HEK293 (cell line): Measurements from ENCODE around the gene SARS2.

Source experiments
- HOXA7 ChIP-seq: sonication (generic); formaldehyde crosslinking; IDR thresholded peaks from 2 replicates; pipeline ENCODE4 v1.8.1; 2022; ENCODE audit warnings: missing genetic modification reagents, borderline replicate concordance
- IKZF3 ChIP-seq: fragments of 450-650 bp; IDR thresholded peaks from 2 replicates; pipeline ENCODE4 v1.5.0; 2018; ENCODE audit warnings: missing biosample characterization, mild to moderate bottlenecking, missing genetic modification characterization, moderate library complexity
- KLF8 ChIP-seq: fragments of 450-650 bp; formaldehyde crosslinking; IDR thresholded peaks from 2 replicates; pipeline ENCODE4 v1.5.1; 2016; ENCODE audit warnings: missing biosample characterization, missing genetic modification characterization
- OSR2 ChIP-seq: fragments of 450-650 bp; formaldehyde crosslinking; IDR thresholded peaks from 2 replicates; pipeline ENCODE4 v1.5.1; 2016; ENCODE audit warnings: missing biosample characterization, missing genetic modification characterization
- RBAK ChIP-seq: fragments of 450-650 bp; formaldehyde crosslinking; IDR thresholded peaks from 2 replicates; pipeline ENCODE4 v1.5.1; 2016; ENCODE audit warnings: missing biosample characterization, missing genetic modification characterization
- SALL2 ChIP-seq: fragments of 450-650 bp; formaldehyde crosslinking; IDR thresholded peaks from 2 replicates; pipeline ENCODE4 v1.5.0; 2017; ENCODE audit warnings: missing biosample characterization, mild to moderate bottlenecking, missing genetic modification characterization, borderline replicate concordance
- SCRT1 ChIP-seq: fragments of 450-650 bp; formaldehyde crosslinking; IDR thresholded peaks from 2 replicates; pipeline ENCODE4 v1.5.1; 2016; ENCODE audit warnings: missing biosample characterization, missing genetic modification characterization, borderline replicate concordance
- TCF7L2 ChIP-seq: IDR thresholded peaks from 2 replicates; pipeline ENCODE4 v1.6.1; 2011; ENCODE audit warnings: low read depth, mild to moderate bottlenecking, inconsistent platforms, low read length, moderate library complexity, borderline replicate concordance
- ZBTB21 ChIP-seq: fragments of 450-650 bp; formaldehyde crosslinking; IDR thresholded peaks from 2 replicates; pipeline ENCODE4 v1.5.1; 2017; ENCODE audit warnings: missing biosample characterization, missing genetic modification characterization
- ZEB2 ChIP-seq: fragments of 450-650 bp; formaldehyde crosslinking; IDR thresholded peaks from 2 replicates; pipeline ENCODE4 v1.5.1; 2016; ENCODE audit warnings: missing biosample characterization, missing genetic modification characterization
- ZFHX2 ChIP-seq: fragments of 450-650 bp; formaldehyde crosslinking; conservative IDR thresholded peaks from 2 replicates; pipeline ENCODE4 v1.5.1; 2016; ENCODE audit warnings: missing biosample characterization, missing genetic modification characterization
- ZFP41 ChIP-seq: fragments of 450-650 bp; formaldehyde crosslinking; IDR thresholded peaks from 2 replicates; pipeline ENCODE4 v1.5.1; 2016; ENCODE audit warnings: missing biosample characterization, missing genetic modification characterization, borderline replicate concordance
- ZNF112 ChIP-seq: fragments of 450-650 bp; formaldehyde crosslinking; IDR thresholded peaks from 2 replicates; pipeline ENCODE4 v1.5.0; 2017; ENCODE audit warnings: missing biosample characterization, missing genetic modification characterization
- ZNF132 ChIP-seq: fragments of 450-650 bp; formaldehyde crosslinking; IDR thresholded peaks from 2 replicates; pipeline ENCODE4 v1.5.1; 2017; ENCODE audit warnings: missing biosample characterization, missing genetic modification characterization, borderline replicate concordance
- ZNF146 ChIP-seq: fragments of 450-650 bp; formaldehyde crosslinking; IDR thresholded peaks from 2 replicates; pipeline ENCODE4 v1.5.1; 2016; ENCODE audit warnings: missing biosample characterization, missing genetic modification characterization
- ZNF16 ChIP-seq: fragments of 450-650 bp; formaldehyde crosslinking; IDR thresholded peaks from 2 replicates; pipeline ENCODE4 v1.5.1; 2016; ENCODE audit warnings: low read depth, missing biosample characterization, missing genetic modification characterization
- ZNF184 ChIP-seq: fragments of 450-650 bp; IDR thresholded peaks from 2 replicates; pipeline ENCODE4 v1.5.1; 2018; ENCODE audit warnings: missing biosample characterization, mild to moderate bottlenecking, missing genetic modification characterization
- ZNF19 ChIP-seq: fragments of 450-650 bp; formaldehyde crosslinking; IDR thresholded peaks from 2 replicates; pipeline ENCODE4; 2016; ENCODE audit warnings: missing biosample characterization, missing genetic modification characterization, low read depth
- ZNF335 ChIP-seq: fragments of 450-650 bp; formaldehyde crosslinking; conservative IDR thresholded peaks from 2 replicates; pipeline ENCODE4 v1.5.1; 2016; ENCODE audit warnings: missing biosample characterization, missing genetic modification characterization
- ZNF354C ChIP-seq: fragments of 450-650 bp; formaldehyde crosslinking; IDR thresholded peaks from 2 replicates; pipeline ENCODE4 v1.5.1; 2016; ENCODE audit warnings: missing biosample characterization, missing genetic modification characterization, low read depth, borderline replicate concordance
- ZNF37A ChIP-seq: fragments of 450-650 bp; IDR thresholded peaks from 2 replicates; pipeline ENCODE4 v1.5.1; 2018; ENCODE audit warnings: missing biosample characterization, missing genetic modification characterization
- ZNF391 ChIP-seq: fragments of 450-650 bp; formaldehyde crosslinking; IDR thresholded peaks from 2 replicates; pipeline ENCODE4 v1.5.1; 2016; ENCODE audit warnings: low read depth, missing biosample characterization, missing genetic modification characterization, borderline replicate concordance
- ZNF423 ChIP-seq: fragments of 450-650 bp; formaldehyde crosslinking; IDR thresholded peaks from 2 replicates; pipeline ENCODE4 v1.5.1; 2016; ENCODE audit warnings: missing biosample characterization, missing genetic modification characterization
- ZNF521 ChIP-seq: fragments of 450-650 bp; formaldehyde crosslinking; IDR thresholded peaks from 2 replicates; pipeline ENCODE4 v1.5.1; 2017; ENCODE audit warnings: missing biosample characterization, mild to moderate bottlenecking, missing genetic modification characterization
- ZNF555 ChIP-seq: fragments of 450-650 bp; formaldehyde crosslinking; conservative IDR thresholded peaks from 2 replicates; pipeline ENCODE4 v1.5.1; 2017; ENCODE audit warnings: missing biosample characterization, mild to moderate bottlenecking, missing genetic modification characterization, inconsistent platforms
- ZNF560 ChIP-seq: fragments of 450-650 bp; formaldehyde crosslinking; IDR thresholded peaks from 2 replicates; pipeline ENCODE4 v1.5.1; 2017; ENCODE audit warnings: missing biosample characterization, missing genetic modification characterization, borderline replicate concordance
- ZNF658 ChIP-seq: fragments of 450-650 bp; formaldehyde crosslinking; IDR thresholded peaks from 2 replicates; pipeline ENCODE4; 2016; ENCODE audit warnings: missing biosample characterization, missing genetic modification characterization
- ZNF768 ChIP-seq: fragments of 450-650 bp; formaldehyde crosslinking; IDR thresholded peaks from 2 replicates; pipeline ENCODE4 v1.5.1; 2018; ENCODE audit warnings: missing biosample characterization, mild to moderate bottlenecking, missing genetic modification characterization
- ZNF777 ChIP-seq: fragments of 450-650 bp; formaldehyde crosslinking; IDR thresholded peaks from 2 replicates; pipeline ENCODE4 v1.5.1; 2017; ENCODE audit warnings: missing biosample characterization, missing genetic modification characterization, borderline replicate concordance
- TF ChIP-seq, protein P1 (sequence below): fragments of 450-650 bp; formaldehyde crosslinking; IDR thresholded peaks from 2 replicates; pipeline ENCODE4 v1.5.1; 2016; ENCODE audit warnings: missing biosample characterization, missing genetic modification characterization
- TF ChIP-seq, protein P2 (sequence below): sonication (generic); formaldehyde crosslinking; IDR thresholded peaks from 2 replicates; pipeline ENCODE4 v1.8.1; 2022; ENCODE audit warnings: mild to moderate bottlenecking, moderate library complexity, missing genetic modification reagents
- TF ChIP-seq, protein P3 (sequence below): fragments of 450-650 bp; formaldehyde crosslinking; IDR thresholded peaks from 2 replicates; pipeline ENCODE4 v1.5.1; 2017; ENCODE audit warnings: missing biosample characterization, missing genetic modification characterization
- TF ChIP-seq, protein P4 (sequence below): fragments of 450-650 bp; formaldehyde crosslinking; IDR thresholded peaks from 2 replicates; pipeline ENCODE4 v1.5.1; 2016; ENCODE audit warnings: missing biosample characterization, missing genetic modification characterization
- TF ChIP-seq, protein P5 (sequence below): fragments of 450-650 bp; IDR thresholded peaks from 2 replicates; pipeline ENCODE4 v1.5.1; 2018; ENCODE audit warnings: missing biosample characterization, missing genetic modification characterization

SARS2 gene

DNA sequence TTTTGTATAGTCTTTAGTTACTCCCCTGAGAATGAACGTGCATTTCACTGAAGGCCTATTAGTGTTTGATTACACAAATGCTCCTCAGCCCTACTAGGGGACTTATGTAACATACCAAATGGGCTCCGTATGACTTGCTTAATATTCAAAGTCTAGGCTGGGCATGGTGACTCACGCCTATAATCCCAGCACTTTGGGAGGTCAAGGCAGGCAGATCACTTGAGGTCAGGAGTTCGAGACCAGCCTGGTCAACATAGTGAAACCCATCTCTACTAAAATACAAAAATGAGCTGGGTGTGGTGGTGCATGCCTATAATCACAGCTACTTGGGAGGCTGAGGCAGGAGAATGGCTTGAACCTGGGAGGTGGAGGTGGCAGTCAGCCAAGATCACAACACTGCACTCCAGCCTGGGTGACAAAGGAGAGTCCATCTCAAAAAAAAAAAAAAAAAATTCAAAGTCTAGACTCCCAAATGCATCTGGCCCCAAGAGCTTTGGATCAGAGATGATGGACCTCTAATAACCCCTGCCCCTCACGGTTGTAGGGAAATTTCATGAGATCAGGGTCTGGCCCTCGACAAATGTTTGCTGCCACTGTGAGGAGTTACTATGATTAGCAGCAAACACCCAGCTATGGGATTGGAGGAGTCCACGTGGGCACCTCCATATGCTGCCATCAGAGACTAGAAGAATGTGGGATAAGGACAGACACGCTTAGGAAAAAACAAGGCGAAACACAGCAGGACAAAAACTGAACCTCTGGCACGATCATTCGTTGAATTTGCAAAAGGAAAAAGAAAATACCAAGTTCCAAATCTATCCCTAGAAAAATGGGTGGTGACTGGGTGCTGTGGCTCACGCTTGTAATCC is 40.3 kb upstream of the SARS2 start (continued):
- TF ChIP-seq KLF8 (tag by site-specific recombination), result no peak; the same call in 1 of the 2 replicates
- TF ChIP-seq SALL2, result no peak
- TF ChIP-seq, protein P1, sequence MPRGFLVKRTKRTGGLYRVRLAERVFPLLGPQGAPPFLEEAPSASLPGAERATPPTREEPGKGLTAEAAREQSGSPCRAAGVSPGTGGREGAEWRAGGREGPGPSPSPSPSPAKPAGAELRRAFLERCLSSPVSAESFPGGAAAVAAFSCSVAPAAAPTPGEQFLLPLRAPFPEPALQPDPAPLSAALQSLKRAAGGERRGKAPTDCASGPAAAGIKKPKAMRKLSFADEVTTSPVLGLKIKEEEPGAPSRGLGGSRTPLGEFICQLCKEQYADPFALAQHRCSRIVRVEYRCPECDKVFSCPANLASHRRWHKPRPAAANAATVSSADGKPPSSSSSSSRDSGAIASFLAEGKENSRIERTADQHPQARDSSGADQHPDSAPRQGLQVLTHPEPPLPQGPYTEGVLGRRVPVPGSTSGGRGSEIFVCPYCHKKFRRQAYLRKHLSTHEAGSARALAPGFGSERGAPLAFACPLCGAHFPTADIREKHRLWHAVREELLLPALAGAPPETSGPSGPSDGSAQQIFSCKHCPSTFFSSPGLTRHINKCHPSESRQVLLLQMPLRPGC (tag by site-specific recombination), result peak; percentile 80; the same call in 1 of the 2 replicates
- TF ChIP-seq TCF7L2, result no peak
- no peak for TF ChIP-seq ZNF768
- TF ChIP-seq RBAK (tag by site-specific recombination), result no peak
- peak; percentile 31; the same call in 1 of the 2 replicates for TF ChIP-seq OSR2 (tag by site-specific recombination)
- TF ChIP-seq ZNF335 (tag by site-specific recombination), result no peak
- TF ChIP-seq SCRT1, result no peak
- peak; percentile 27; the same call in 1 of the 2 replicates for TF ChIP-seq ZBTB21 (tag by site-specific recombination)
- TF ChIP-seq, protein P2, sequence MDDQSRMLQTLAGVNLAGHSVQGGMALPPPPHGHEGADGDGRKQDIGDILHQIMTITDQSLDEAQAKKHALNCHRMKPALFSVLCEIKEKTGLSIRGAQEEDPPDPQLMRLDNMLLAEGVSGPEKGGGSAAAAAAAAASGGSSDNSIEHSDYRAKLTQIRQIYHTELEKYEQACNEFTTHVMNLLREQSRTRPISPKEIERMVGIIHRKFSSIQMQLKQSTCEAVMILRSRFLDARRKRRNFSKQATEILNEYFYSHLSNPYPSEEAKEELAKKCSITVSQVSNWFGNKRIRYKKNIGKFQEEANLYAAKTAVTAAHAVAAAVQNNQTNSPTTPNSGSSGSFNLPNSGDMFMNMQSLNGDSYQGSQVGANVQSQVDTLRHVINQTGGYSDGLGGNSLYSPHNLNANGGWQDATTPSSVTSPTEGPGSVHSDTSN (CRISPR knock-in tag), result no peak
- TF ChIP-seq, protein P3, sequence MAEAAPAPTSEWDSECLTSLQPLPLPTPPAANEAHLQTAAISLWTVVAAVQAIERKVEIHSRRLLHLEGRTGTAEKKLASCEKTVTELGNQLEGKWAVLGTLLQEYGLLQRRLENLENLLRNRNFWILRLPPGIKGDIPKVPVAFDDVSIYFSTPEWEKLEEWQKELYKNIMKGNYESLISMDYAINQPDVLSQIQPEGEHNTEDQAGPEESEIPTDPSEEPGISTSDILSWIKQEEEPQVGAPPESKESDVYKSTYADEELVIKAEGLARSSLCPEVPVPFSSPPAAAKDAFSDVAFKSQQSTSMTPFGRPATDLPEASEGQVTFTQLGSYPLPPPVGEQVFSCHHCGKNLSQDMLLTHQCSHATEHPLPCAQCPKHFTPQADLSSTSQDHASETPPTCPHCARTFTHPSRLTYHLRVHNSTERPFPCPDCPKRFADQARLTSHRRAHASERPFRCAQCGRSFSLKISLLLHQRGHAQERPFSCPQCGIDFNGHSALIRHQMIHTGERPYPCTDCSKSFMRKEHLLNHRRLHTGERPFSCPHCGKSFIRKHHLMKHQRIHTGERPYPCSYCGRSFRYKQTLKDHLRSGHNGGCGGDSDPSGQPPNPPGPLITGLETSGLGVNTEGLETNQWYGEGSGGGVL (tag by site-specific recombination), result no peak
- no peak for TF ChIP-seq ZNF354C (tag by site-specific recombination)
- no peak for TF ChIP-seq ZNF658 (tag by site-specific recombination)
- no peak for TF ChIP-seq ZNF391 (tag by site-specific recombination)
- TF ChIP-seq ZFHX2, result no peak
- TF ChIP-seq ZNF19 (tag by site-specific recombination), result no peak
- no peak for TF ChIP-seq ZNF555 (tag by site-specific recombination)
- no peak for TF ChIP-seq HOXA7 (CRISPR knock-in tag)
- TF ChIP-seq, protein P4, sequence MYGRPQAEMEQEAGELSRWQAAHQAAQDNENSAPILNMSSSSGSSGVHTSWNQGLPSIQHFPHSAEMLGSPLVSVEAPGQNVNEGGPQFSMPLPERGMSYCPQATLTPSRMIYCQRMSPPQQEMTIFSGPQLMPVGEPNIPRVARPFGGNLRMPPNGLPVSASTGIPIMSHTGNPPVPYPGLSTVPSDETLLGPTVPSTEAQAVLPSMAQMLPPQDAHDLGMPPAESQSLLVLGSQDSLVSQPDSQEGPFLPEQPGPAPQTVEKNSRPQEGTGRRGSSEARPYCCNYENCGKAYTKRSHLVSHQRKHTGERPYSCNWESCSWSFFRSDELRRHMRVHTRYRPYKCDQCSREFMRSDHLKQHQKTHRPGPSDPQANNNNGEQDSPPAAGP (tag by site-specific recombination), result no peak
- TF ChIP-seq ZNF37A (tag by site-specific recombination), result no peak
- TF ChIP-seq ZFP41 (tag by site-specific recombination), result no peak
- TF ChIP-seq ZNF132, result no peak
- TF ChIP-seq ZNF16, result no peak
- 0 out of 2 replicates have a peak, but pooled peaks have one; percentile 58 for TF ChIP-seq ZEB2 (tag by site-specific recombination)
- TF ChIP-seq ZNF560 (tag by site-specific recombination), result no peak
- no peak for TF ChIP-seq ZNF112
- peak; percentile 75 for TF ChIP-seq ZNF184 (tag by site-specific recombination)
- TF ChIP-seq ZNF423 (tag by site-specific recombination), result no peak
- no peak for TF ChIP-seq IKZF3
- no peak for TF ChIP-seq ZNF146 (tag by site-specific recombination)
- TF ChIP-seq ZNF777 (tag by site-specific recombination), result no peak
- no peak for TF ChIP-seq ZNF521 (tag by site-specific recombination)
- TF ChIP-seq, protein P5, sequence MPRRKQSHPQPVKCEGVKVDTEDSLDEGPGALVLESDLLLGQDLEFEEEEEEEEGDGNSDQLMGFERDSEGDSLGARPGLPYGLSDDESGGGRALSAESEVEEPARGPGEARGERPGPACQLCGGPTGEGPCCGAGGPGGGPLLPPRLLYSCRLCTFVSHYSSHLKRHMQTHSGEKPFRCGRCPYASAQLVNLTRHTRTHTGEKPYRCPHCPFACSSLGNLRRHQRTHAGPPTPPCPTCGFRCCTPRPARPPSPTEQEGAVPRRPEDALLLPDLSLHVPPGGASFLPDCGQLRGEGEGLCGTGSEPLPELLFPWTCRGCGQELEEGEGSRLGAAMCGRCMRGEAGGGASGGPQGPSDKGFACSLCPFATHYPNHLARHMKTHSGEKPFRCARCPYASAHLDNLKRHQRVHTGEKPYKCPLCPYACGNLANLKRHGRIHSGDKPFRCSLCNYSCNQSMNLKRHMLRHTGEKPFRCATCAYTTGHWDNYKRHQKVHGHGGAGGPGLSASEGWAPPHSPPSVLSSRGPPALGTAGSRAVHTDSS, result no peak
